Heart right ventricle (tissue), 16 donors: Measurements from ENCODE around the gene ADORA1. TPM values are rescaled to one million over a fixed set of nuclear protein-coding genes. Genes with fewer than 3 reads are reported as not detected.

ENCODE experiments used
- ATAC-seq, 8 donors: fragments of 200-7000 bp; cut with Tn5 transposase; one replicate each; pipeline ENCODE4 v1.9.1; 2020; ENCODE audit warnings: mild to moderate bottlenecking in 8 of 8, moderate library complexity in 8 of 8, moderate number of reproducible peaks in 1 of 8
- DNase-seq, 2 donors: peaks; one replicate each; pipeline ENCODE4 v3.0.0-alpha.2; 2020
- H3K27ac ChIP-seq, 10 donors: fragments of 200-600 bp; sonication (generic) in 2 of 10; one replicate each; pipeline versions ENCODE4 v1.5.0 to v1.8.0; 2020 to 2022; ENCODE audit warnings: mild to moderate bottlenecking in 3 of 10
- H3K27me3 ChIP-seq, 7 donors: fragments of 200-600 bp; one replicate each; pipeline ENCODE4 v1.8.0; 2021 to 2022; ENCODE audit warnings: mild to moderate bottlenecking in 2 of 7
- H3K36me3 ChIP-seq, 9 donors: fragments of 200-600 bp; sonication (generic) in 1 of 9; one replicate each; pipeline versions ENCODE4 v1.5.0 to v1.8.0; 2020 to 2022; ENCODE audit warnings: mild to moderate bottlenecking in 2 of 9
- H3K4me1 ChIP-seq, 9 donors: fragments of 200-600 bp; sonication (generic) in 1 of 9; one replicate each; pipeline versions ENCODE4 v1.5.0 to v1.8.0; 2020 to 2022; ENCODE audit warnings: mild to moderate bottlenecking in 4 of 9
- H3K4me3 ChIP-seq, 10 donors: fragments of 200-600 bp; sonication (generic) in 2 of 10; one replicate each; pipeline versions ENCODE4 v1.5.0 to v1.8.0; 2020 to 2022; ENCODE audit warnings: mild to moderate bottlenecking in 7 of 10, moderate library complexity in 2 of 10
- H3K9me3 ChIP-seq, 11 donors: fragments of 200-600 bp in 10 of 11; sonication (generic) in 2 of 11; one replicate each; pipeline versions ENCODE4 v1.5.0 to v1.8.0; 2013 to 2022; ENCODE audit warnings: mild to moderate bottlenecking in 2 of 11, control low read depth in 1 of 11, moderate library complexity in 1 of 11
- WGBS, 2 donors: extraction: QIAGEN DNeasy Blood & Tissue Kit; methylation state at CpG; one replicate each; pipeline ENCODE4 v1.1.7; 2013; ENCODE audit warnings: inconsistent platforms in 1 of 2; 5-methylcytosine and 5-hydroxymethylcytosine counted together
- intact Hi-C, 10 donors: fragments of 100-400 bp; cut with DNase I; formaldehyde crosslinking; loops; one replicate each; pipeline versions ENCODE4 v1.11.1 to v1.14.2; 2022
- polyA plus RNA-seq, 2 donors: library from polyadenylated mRNA; stranded (reverse); fragments of 200-250 nt; gene quantifications; one replicate each; pipeline ENCODE4 v1.2.3, GENCODE V29; 2013
- total RNA-seq, 10 donors: library from RNA; stranded (reverse); fragmentation: NEBNext Ultra II Directional in 3 of 10; extraction: Animal tissue kit (Norgen Biotek cat#: 25700) in 3 of 10; gene quantifications; one replicate each; pipeline versions ENCODE4 v1.2.1 to v1.2.4, GENCODE V29; 2021 to 2023
- TF ChIP-seq, protein P1 (sequence below), 9 donors: fragments of 200-600 bp; sonication (generic) in 2 of 9; IDR thresholded peaks; one replicate each; pipeline versions ENCODE4 v1.5.0 to v1.8.0; 2021 to 2022; ENCODE audit warnings: antibody characterized with exemption in 9 of 9, mild to moderate bottlenecking in 5 of 9, moderate library complexity in 1 of 9
- donor health status: Arrhythmogenic right ventricular cardiomyopathy.
- donor health status: ischemic (EF 13 %, LVEDD 7.1; RV severe dilation, severe dysfunction).
- donor health status: healthy with polysubstance abuse.
- donor health status: DM: no; HTN: yes; CAD: no.
- donor health status: DM: no; HTN: no; CAD: no.
- donor health status: ischemic (EF 25% LVEDD 6.9; RV normal size, moderate dysfunction).
- donor health status: ischemic (EF 25% LVEDD 5.7; RV mildly dilated, moderate dysfunction).
- donor health status: healthy.
- donor health status: DM: yes; HTN: yes; CAD: no.
- donor health status: Ischemic cardiomyopathy.
- donor health status: ischemic (EF 35%, LVEDD 5.7; RV mildly dilated, moderate dysfunction).
- donor health status: nonischemic (EF 11% LVEDD 7.7; RV severe dilation, severe dysfunction).
- donor health status: DM: yes; HTN: yes; CAD: no.
- donor health status: PGD.
- donor health status: ischemic (EF 29% LVEDD 5.4; RV normal size, mild dysfunction).
- donor health status: nonischemic (EF 23%, LVEDD 6.1; RV moderate dilation, normal function).

ADORA1 gene
- total and polyA plus RNA-seq, 12 donors = 1.8 to 12.2 (median 8.9) TPM

DNA sequence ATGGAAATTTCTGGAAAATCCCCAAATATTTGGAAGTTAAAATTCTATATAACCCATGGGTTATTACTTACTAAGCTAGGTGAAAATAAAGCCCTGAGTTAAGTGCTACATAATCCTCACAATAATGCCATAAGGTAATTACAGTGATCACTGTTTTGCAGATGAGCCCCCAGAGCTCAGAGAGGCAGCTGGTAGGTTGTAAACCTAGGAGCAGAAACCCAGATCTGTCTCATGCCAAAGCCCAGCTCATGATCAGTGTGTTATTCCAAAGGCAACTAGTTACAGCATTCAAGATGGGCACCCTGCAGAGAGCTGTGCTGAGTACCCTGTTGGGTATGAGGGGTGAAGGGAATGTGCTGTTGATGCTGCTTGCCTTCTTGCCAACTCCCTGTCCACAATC lies 31.0 kb upstream of the ADORA1 start:
- Histone ChIP-seq H3K27ac (no peak overlapping the region), H3K27me3 (peaks cover 0 to 4% (median 0%) of the 10 kb centered on the region in 7 donors), H3K4me1 (no peaks in the 10 kb centered on the region), H3K9me3 (peaks cover 0 to 21% (median 13%) of the 10 kb centered on the region in 11 donors), H3K4me3 (no peak overlapping the region), H3K36me3 (no peaks in the 10 kb centered on the region)
- intact Hi-C loops = loop anchor here in 1 of 10 donors (1.0 kb wide), 1 partner anchor 46 kb away; no protein-coding TSS in a partner anchor
- DNase-seq = no peak
- TF ChIP-seq, protein P1, sequence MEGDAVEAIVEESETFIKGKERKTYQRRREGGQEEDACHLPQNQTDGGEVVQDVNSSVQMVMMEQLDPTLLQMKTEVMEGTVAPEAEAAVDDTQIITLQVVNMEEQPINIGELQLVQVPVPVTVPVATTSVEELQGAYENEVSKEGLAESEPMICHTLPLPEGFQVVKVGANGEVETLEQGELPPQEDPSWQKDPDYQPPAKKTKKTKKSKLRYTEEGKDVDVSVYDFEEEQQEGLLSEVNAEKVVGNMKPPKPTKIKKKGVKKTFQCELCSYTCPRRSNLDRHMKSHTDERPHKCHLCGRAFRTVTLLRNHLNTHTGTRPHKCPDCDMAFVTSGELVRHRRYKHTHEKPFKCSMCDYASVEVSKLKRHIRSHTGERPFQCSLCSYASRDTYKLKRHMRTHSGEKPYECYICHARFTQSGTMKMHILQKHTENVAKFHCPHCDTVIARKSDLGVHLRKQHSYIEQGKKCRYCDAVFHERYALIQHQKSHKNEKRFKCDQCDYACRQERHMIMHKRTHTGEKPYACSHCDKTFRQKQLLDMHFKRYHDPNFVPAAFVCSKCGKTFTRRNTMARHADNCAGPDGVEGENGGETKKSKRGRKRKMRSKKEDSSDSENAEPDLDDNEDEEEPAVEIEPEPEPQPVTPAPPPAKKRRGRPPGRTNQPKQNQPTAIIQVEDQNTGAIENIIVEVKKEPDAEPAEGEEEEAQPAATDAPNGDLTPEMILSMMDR (IDR thresholded peaks at IDR 0.05) = no peak
- no peak for ATAC-seq

DNA sequence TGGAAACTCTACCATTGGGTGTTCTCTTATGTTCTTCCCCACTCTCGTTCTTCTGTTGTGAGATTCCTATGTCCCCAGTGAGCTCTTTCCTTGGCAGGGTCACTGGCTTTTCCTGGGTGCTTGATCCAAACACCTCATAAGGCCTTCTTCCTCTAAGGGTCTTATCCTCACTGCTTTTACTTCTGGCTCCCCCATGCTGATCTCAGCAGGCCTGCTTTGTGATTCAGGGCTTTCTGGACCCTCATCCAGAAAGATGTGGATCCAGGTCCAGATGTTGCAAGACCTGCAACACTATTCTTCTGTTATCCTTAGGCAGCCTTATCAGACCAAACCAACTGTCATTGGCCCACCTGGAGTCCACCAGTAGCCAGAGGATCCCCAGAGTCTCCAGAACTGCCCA lies 30.5 kb upstream of the ADORA1 start:
- Histone ChIP-seq H3K4me3 (no peak overlapping the region), H3K27ac (no peak overlapping the region), H3K36me3 (no peaks in the 10 kb centered on the region), H3K4me1 (no peaks in the 10 kb centered on the region), H3K9me3 (peaks cover 0 to 21% (median 13%) of the 10 kb centered on the region in 11 donors), H3K27me3 (peaks cover 0 to 4% (median 0%) of the 10 kb centered on the region in 7 donors)
- ATAC-seq (no peak), DNase-seq (no peak)
- WGBS, 2 donors = 84 to 100% methylated on average over 1 of the region's 1 CpG
- intact Hi-C loops = no loop called here
- TF ChIP-seq, protein P1 (IDR thresholded peaks at IDR 0.05) = no peak

DNA sequence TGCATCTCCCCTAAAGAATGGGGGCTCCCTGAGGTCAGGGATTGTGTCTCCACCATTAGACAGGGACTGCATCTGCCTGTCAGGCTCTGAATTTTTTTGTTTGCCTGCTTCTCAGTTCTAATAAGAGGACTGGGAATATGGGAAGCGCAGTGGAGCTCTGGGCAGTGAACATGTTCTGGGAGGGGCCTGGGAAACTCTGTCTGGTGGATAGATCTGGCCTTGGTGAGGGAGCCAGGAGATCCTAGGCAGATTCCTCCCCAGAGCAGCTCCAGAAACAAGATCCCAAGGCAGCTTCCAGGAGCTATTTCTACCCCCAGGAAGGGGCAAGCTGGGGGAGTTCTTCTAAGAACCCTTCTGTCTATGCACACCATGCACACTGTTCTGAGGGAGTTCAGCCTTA lies 29.1 kb upstream of the ADORA1 start:
- Histone ChIP-seq H3K36me3 (no peaks in the 10 kb centered on the region), H3K27me3 (no peaks in the 10 kb centered on the region), H3K9me3 (peaks cover 0 to 21% (median 13%) of the 10 kb centered on the region in 11 donors), H3K4me1 (peaks cover 0 to 4% (median 0%) of the 10 kb centered on the region in 9 donors), H3K27ac (no peak overlapping the region), H3K4me3 (no peak overlapping the region)
- intact Hi-C loops = no loop called here
- TF ChIP-seq, protein P1 (IDR thresholded peaks at IDR 0.05) = no peak
- 65 to 67% methylated on average over 1 of the region's 1 CpG for WGBS, 2 donors
- ATAC-seq (no peak), DNase-seq (no peak)

DNA sequence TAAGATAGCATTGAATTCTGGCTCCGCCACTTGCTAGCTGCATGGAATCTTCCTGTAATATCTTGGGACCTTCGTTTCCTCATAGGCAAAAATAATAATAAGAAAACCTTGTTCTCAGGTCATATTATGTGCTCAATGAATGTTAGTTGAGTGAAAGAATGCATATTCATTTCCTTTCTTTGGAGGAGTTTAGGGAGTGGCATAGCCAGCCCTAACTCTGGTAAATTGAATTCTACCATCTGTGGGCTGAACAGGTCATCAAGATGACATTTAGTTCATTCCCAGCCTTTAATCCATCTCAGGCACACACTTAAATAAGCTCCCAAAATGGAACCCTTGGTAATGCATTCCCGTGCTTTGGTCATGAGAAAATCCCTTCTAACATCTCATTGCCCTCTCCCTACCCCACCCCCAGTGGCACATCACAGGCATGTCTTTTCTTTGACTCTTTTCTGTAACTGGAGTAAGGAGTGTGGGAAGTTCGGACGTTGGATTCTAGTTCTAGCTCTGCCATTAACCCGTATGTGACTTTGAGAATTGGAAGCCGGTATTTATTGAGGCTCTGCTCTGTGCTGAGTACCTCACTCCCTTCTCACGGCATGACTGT lies 28.5 kb upstream of the ADORA1 start:
- intact Hi-C loops = no loop called here
- ATAC-seq = no peak
- TF ChIP-seq, protein P1 (IDR thresholded peaks at IDR 0.05) = no peak
- Histone ChIP-seq H3K27me3 (no peaks in the 10 kb centered on the region), H3K9me3 (peaks cover 0 to 20% (median 13%) of the 10 kb centered on the region in 11 donors), H3K27ac (no peak overlapping the region), H3K4me1 (peaks cover 0 to 4% (median 0%) of the 10 kb centered on the region in 9 donors), H3K4me3 (no peak overlapping the region), H3K36me3 (no peaks in the 10 kb centered on the region)
- no peak for DNase-seq
- 84 to 85% methylated on average over 8 of the region's 8 CpGs for WGBS, 2 donors
